Activated naive CD4-positive, alpha-beta T cell treated with anti-CD3 and anti-CD28 coated beads for 36 hours (primary cell): ENCODE results near the gene GOLGA6C. TPM values are rescaled to one million over a fixed set of nuclear protein-coding genes. Genes with fewer than 3 reads are reported as not detected.
A peak's percentile ranks its signal among the peaks of the same experiment; 100 is the strongest.
"Not testable (repeated sequence)": the region's sequence is repeated elsewhere in the genome, so short reads cannot be mapped to it uniquely, and the experiment has no call there.

Experiments
- CTCF ChIA-PET: fragments of 350-600 bp; sonication (Branson Sonifier 250); formaldehyde crosslinking; loops from one replicate; lab custom pipeline; 2021; ENCODE audit warnings: antibody characterized with exemption; lab: Charles Lee
- DNase-seq: peaks from one replicate; pipeline ENCODE4 v3.0.0-alpha.2; 2020
- H3K27ac Mint-ChIP-seq: one replicate; pipeline ENCODE4 v1.8.0; 2021; ENCODE audit warnings: mild to moderate bottlenecking, mixed read lengths
- H3K27me3 Mint-ChIP-seq: one replicate; pipeline ENCODE4 v1.8.0; 2021; ENCODE audit warnings: low read depth, mixed read lengths
- H3K36me3 Mint-ChIP-seq: one replicate; pipeline ENCODE4 v1.8.0; 2021; ENCODE audit warnings: low read depth, mixed read lengths
- H3K4me1 Mint-ChIP-seq: one replicate; pipeline ENCODE4 v1.8.0; 2021; ENCODE audit warnings: low read depth, mixed read lengths
- H3K4me3 Mint-ChIP-seq: one replicate; pipeline ENCODE4 v1.8.0; 2021; ENCODE audit warnings: mild to moderate bottlenecking, moderate library complexity, mixed read lengths
- H3K9me3 Mint-ChIP-seq: one replicate; pipeline ENCODE4 v1.8.0; 2021; ENCODE audit warnings: mixed read lengths
- intact Hi-C: fragments of 100-400 bp; cut with micrococcal nuclease; formaldehyde crosslinking; loops from one replicate; pipeline ENCODE4 v1.15.1; 2023
- total RNA-seq, 2 experiments: library from RNA; stranded (reverse); gene quantifications; one replicate each; pipeline ENCODE4 v1.2.3, GENCODE V29; 2021

GOLGA6C gene
- total RNA-seq, 2 experiments from 2014 or later, result 0.10 TPM; not detected in 1

- H3K27ac Mint-ChIP-seq, H3K4me3 Mint-ChIP-seq, CTCF ChIA-PET, DNase-seq, H3K36me3 Mint-ChIP-seq, H3K9me3 Mint-ChIP-seq, intact Hi-C loops, H3K27me3 Mint-ChIP-seq, H3K4me1 Mint-ChIP-seq: not testable (repeated sequence)
Measured at GRCh38 chr15:75245741-75246140, 12.4 kb upstream of the GOLGA6C start.

DNA sequence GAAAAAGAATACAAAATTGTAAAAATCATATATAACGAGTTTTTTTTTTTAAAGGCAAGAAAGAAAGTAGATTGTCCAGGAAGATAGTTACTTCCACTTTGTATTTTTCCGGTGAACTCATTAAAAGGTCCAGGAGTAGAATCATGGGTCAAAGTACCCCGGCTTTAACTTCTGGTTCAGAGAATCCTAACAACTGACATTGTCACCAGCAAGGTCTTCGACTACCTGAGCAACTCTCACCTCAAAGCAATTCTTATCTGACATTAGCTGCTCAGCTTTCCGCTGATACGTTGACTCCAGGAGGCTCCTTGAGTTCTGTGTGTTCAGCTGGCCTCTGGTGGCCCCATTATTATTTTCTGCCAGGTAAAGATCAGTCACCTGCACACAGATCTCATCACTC is 9.1 kb upstream of the GOLGA6C start:
- H3K9me3 Mint-ChIP-seq, DNase-seq, intact Hi-C loops, H3K27ac Mint-ChIP-seq, H3K27me3 Mint-ChIP-seq, H3K4me1 Mint-ChIP-seq, H3K4me3 Mint-ChIP-seq, H3K36me3 Mint-ChIP-seq, CTCF ChIA-PET: not testable (repeated sequence)

GRCh38 chr15:75249726-75250125 is 8.4 kb upstream of the GOLGA6C start:
- CTCF ChIA-PET, result interaction anchor here (0.6 kb wide), 1 partner anchor 507 kb away, joined by 3 read pairs; no protein-coding TSS in a partner anchor
- H3K36me3 Mint-ChIP-seq, result no peaks in the 10 kb centered on the region
- H3K4me3 Mint-ChIP-seq, result no peak overlapping the region
- intact Hi-C loops, result no loop called here
- no peaks in the 10 kb centered on the region for H3K27me3 Mint-ChIP-seq
- DNase-seq, result no peak
- no peak overlapping the region for H3K27ac Mint-ChIP-seq
- H3K9me3 Mint-ChIP-seq, result no peaks in the 10 kb centered on the region
- no peaks in the 10 kb centered on the region for H3K4me1 Mint-ChIP-seq

GRCh38 chr15:75251343-75251742 is 6.8 kb upstream of the GOLGA6C start:
- H3K4me1 Mint-ChIP-seq, H3K36me3 Mint-ChIP-seq, intact Hi-C loops, H3K27ac Mint-ChIP-seq, H3K4me3 Mint-ChIP-seq, CTCF ChIA-PET, H3K27me3 Mint-ChIP-seq, DNase-seq, H3K9me3 Mint-ChIP-seq: not testable (repeated sequence)

GRCh38 chr15:75252285-75252684 is 5.8 kb upstream of the GOLGA6C start:
- H3K36me3 Mint-ChIP-seq, intact Hi-C loops, H3K4me3 Mint-ChIP-seq, H3K9me3 Mint-ChIP-seq, H3K27me3 Mint-ChIP-seq, H3K27ac Mint-ChIP-seq, CTCF ChIA-PET, H3K4me1 Mint-ChIP-seq, DNase-seq: not testable (repeated sequence)

GRCh38 chr15:75258620-75259343 is 648 bp downstream of the GOLGA6C start:
- H3K27me3 Mint-ChIP-seq, H3K9me3 Mint-ChIP-seq, CTCF ChIA-PET, DNase-seq, H3K4me1 Mint-ChIP-seq, H3K27ac Mint-ChIP-seq, intact Hi-C loops, H3K36me3 Mint-ChIP-seq, H3K4me3 Mint-ChIP-seq: not testable (repeated sequence)

GRCh38 chr15:75259873-75260272 is 1.7 kb downstream of the GOLGA6C start:
- H3K9me3 Mint-ChIP-seq, H3K4me3 Mint-ChIP-seq, H3K27me3 Mint-ChIP-seq, intact Hi-C loops, CTCF ChIA-PET, H3K36me3 Mint-ChIP-seq, DNase-seq, H3K4me1 Mint-ChIP-seq, H3K27ac Mint-ChIP-seq: not testable (repeated sequence)

DNA sequence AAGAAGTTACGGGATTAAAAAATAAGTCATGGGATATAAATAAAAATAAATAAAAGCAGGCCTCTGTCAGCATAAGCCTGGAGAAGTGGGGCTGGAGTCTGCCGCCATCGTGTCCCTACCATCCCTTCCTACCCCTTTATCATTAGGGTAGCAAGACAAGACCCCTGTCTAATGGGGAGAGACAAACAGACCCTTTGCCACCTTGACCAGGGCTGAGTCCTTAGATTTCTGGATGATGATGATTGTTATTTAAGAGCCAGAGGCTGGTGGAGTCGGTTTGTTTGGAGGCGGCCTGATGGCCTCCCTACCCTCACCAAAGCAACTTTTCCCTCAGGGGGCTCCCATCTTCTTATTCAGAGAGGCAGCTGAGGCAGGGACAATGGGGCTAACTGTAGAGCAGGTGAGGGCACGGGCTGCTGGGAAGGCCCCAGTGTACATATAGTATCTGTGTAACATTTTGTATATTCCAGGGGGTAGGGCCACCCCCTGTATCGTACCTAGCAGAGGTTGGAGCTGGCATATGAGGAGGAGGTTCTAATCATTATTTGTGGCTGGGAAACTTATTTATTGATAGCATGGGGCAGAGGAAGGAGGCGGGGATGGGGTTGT is 15.7 kb downstream of the GOLGA6C start:
- intact Hi-C loops, H3K4me1 Mint-ChIP-seq, DNase-seq, H3K27me3 Mint-ChIP-seq, H3K9me3 Mint-ChIP-seq, H3K27ac Mint-ChIP-seq, H3K36me3 Mint-ChIP-seq, H3K4me3 Mint-ChIP-seq: not testable (repeated sequence)
- CTCF ChIA-PET, result interaction anchor here (0.6 kb wide), 1 partner anchor 651 kb away, joined by 4 read pairs; no protein-coding TSS in a partner anchor

- CTCF ChIA-PET, result interaction anchor here (0.6 to 0.8 kb wide), 2 partner anchors 245 to 652 kb away, joined by 3 to 4 read pairs; no protein-coding TSS in a partner anchor
- H3K36me3 Mint-ChIP-seq, H3K4me1 Mint-ChIP-seq, H3K9me3 Mint-ChIP-seq, intact Hi-C loops, H3K27me3 Mint-ChIP-seq, H3K4me3 Mint-ChIP-seq, H3K27ac Mint-ChIP-seq: not testable (repeated sequence)
- DNase-seq, result peak; percentile 85
Measured at GRCh38 chr15:75274509-75275107, 16.5 kb downstream of the GOLGA6C start.

DNA sequence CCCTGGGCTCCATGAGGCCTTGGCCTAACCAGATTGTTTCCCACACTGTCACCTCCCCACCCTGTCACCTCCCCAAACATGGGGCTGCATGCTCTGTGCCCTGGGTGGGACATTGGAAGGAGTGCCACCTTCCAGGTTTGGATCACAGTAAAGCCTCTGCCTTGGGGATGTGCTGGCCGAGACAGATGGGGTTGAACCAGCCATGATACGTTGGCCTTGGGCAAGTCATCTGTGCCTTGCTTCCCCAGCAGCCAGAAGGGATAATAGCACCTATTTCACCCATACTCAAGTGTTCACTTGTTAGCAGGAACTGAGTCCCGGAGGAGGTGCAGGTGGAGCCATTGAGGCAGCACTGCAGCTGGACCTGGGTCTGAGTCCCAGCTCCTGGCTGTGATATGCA is 17.5 kb downstream of the GOLGA6C start:
- DNase-seq, H3K36me3 Mint-ChIP-seq, H3K4me1 Mint-ChIP-seq, H3K4me3 Mint-ChIP-seq, CTCF ChIA-PET, H3K9me3 Mint-ChIP-seq, intact Hi-C loops, H3K27me3 Mint-ChIP-seq, H3K27ac Mint-ChIP-seq: not testable (repeated sequence)

DNA sequence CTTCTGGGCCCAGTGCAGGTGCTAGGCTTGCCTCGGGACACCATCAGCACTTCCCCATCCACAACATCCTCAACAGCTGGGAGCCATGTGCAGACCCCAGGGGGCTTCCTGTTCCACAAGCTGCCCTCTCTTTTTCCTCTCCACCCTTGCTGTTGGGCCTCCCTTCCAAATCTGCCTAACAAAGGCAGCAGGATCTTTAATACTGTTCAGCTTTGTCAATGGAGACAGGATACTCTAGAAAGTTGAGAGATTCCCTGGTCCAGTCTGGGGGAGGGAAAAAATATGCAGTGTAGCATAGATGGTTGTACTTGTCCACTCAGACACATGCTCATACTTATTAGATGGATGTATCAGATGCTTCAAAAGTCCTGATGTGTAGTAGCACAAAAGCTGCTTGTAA is 20.4 kb downstream of the GOLGA6C start:
- H3K4me1 Mint-ChIP-seq, intact Hi-C loops, H3K9me3 Mint-ChIP-seq, DNase-seq, H3K36me3 Mint-ChIP-seq, H3K27ac Mint-ChIP-seq, H3K4me3 Mint-ChIP-seq, CTCF ChIA-PET, H3K27me3 Mint-ChIP-seq: not testable (repeated sequence)

- CTCF ChIA-PET, intact Hi-C loops, DNase-seq, H3K9me3 Mint-ChIP-seq, H3K4me1 Mint-ChIP-seq, H3K4me3 Mint-ChIP-seq, H3K36me3 Mint-ChIP-seq, H3K27ac Mint-ChIP-seq, H3K27me3 Mint-ChIP-seq: not testable (repeated sequence)
Measured at GRCh38 chr15:75282572-75282971, 24.4 kb downstream of the GOLGA6C start, which contains the start of gene GOLGA6D. Gene GOLGA6D, plus strand, starts transcription at chr15:75282835. Its CDS starts 41 bp downstream, at chr15:75282876.

GRCh38 chr15:75284152-75284551 is 26.0 kb downstream of the GOLGA6C start:
- H3K27me3 Mint-ChIP-seq, H3K36me3 Mint-ChIP-seq, H3K4me3 Mint-ChIP-seq, H3K27ac Mint-ChIP-seq, CTCF ChIA-PET, DNase-seq, H3K9me3 Mint-ChIP-seq, H3K4me1 Mint-ChIP-seq, intact Hi-C loops: not testable (repeated sequence)
